PC-3 (cell line): ENCODE results near the gene COL9A3. TPM values are rescaled to one million over a fixed set of nuclear protein-coding genes. Genes with fewer than 3 reads are reported as not detected.
A peak's percentile ranks its signal among the peaks of the same experiment; 100 is the strongest.

ENCODE experiments used
- ATAC-seq: fragments of 200-7000 bp; cut with Tn5 transposase; 2 replicates; pipeline ENCODE4 v1.9.1; 2020; ENCODE audit warnings: mild to moderate bottlenecking, moderate library complexity
- BruUV-seq: library from RNA; stranded (reverse); fragments of 400-500 nt; replicated peaks from 2 replicates; lab custom pipeline; 2021; lab: Mats Ljungman, UMichigan
- CTCF ChIA-PET: fragments of 300-600 bp; sonication (Branson Sonifier 250); formaldehyde crosslinking; loops from one replicate; lab custom pipeline; 2022; ENCODE audit warnings: antibody characterized with exemption; lab: Charles Lee
- POLR2A ChIA-PET: fragments of 300-600 bp; sonication (Branson Sonifier 250); formaldehyde crosslinking; loops from one replicate; lab custom pipeline; 2022; ENCODE audit warnings: antibody characterized with exemption; ENCODE audit not compliant: unreplicated experiment; lab: Charles Lee
- DNase-seq: peaks from one replicate; pipeline ENCODE4 v3.0.0-alpha.2; 2015
- H2AFZ ChIP-seq: fragments of 300-600 bp; sonication (generic); 2 replicates; pipeline ENCODE4 v1.6.0; 2016; ENCODE audit warnings: antibody characterized with exemption, low read length
- H3F3A ChIP-seq: fragments of 300-600 bp; sonication (generic); one replicate; pipeline ENCODE4 v1.6.0; 2017; ENCODE audit warnings: antibody characterized with exemption, low read length, control low read depth, mild to moderate bottlenecking; ENCODE audit not compliant: unreplicated experiment
- H3K27ac ChIP-seq: fragments of 300-600 bp; sonication (generic); 2 replicates; pipeline ENCODE4 v1.5.1; 2016; ENCODE audit warnings: mild to moderate bottlenecking, low read length
- H3K27me3 ChIP-seq: fragments of 300-600 bp; sonication (generic); 2 replicates; pipeline ENCODE4 v1.6.1; 2016; ENCODE audit warnings: low read length, mixed read lengths
- H3K36me3 ChIP-seq: fragments of 300-600 bp; sonication (generic); 2 replicates; pipeline ENCODE4 v1.6.1; 2016; ENCODE audit warnings: low read depth, mixed run types, low read length, mixed read lengths
- H3K4me1 ChIP-seq: fragments of 300-600 bp; sonication (generic); 2 replicates; pipeline ENCODE4 v1.5.1; 2016; ENCODE audit warnings: low read length; ENCODE audit not compliant: insufficient read depth
- H3K4me2 ChIP-seq: fragments of 300-600 bp; sonication (generic); 2 replicates; pipeline ENCODE4 v1.6.0; 2016; ENCODE audit warnings: low read length
- H3K4me3 ChIP-seq: fragments of 300-600 bp; sonication (generic); 2 replicates; pipeline ENCODE4 v1.5.1; 2016; ENCODE audit warnings: mild to moderate bottlenecking, low read length, mixed read lengths
- H3K79me2 ChIP-seq: fragments of 300-600 bp; sonication (generic); 2 replicates; pipeline ENCODE4 v1.6.1; 2017; ENCODE audit warnings: low read length, mixed read lengths
- H3K9ac ChIP-seq: fragments of 300-600 bp; sonication (generic); 2 replicates; pipeline ENCODE4 v1.6.0; 2016; ENCODE audit warnings: mild to moderate bottlenecking, low read length
- H3K9me2 ChIP-seq: fragments of 300-600 bp; sonication (generic); replicated peaks from 2 replicates; pipeline ENCODE4 v1.6.1; 2016; ENCODE audit warnings: mixed run types, low read length, mixed read lengths
- H3K9me3 ChIP-seq: fragments of 300-600 bp; sonication (generic); 2 replicates; pipeline ENCODE4 v1.6.1; 2016; ENCODE audit warnings: low read length, mixed read lengths
- H4K20me1 ChIP-seq: fragments of 300-600 bp; sonication (generic); 2 replicates; pipeline ENCODE4 v1.6.1; 2016; ENCODE audit warnings: low read length, mixed read lengths
- CTCF ChIP-seq: fragments of 300-600 bp; sonication (generic); conservative IDR thresholded peaks from 2 replicates; pipeline ENCODE4 v1.5.1; 2017; ENCODE audit warnings: antibody characterized with exemption, low read depth, mild to moderate bottlenecking, low read length
- EZH2 ChIP-seq: fragments of 300-600 bp; sonication (generic); IDR thresholded peaks from one replicate; pipeline ENCODE4 v1.6.1; 2017; ENCODE audit warnings: antibody characterized with exemption, mild to moderate bottlenecking, low read length; ENCODE audit not compliant: unreplicated experiment
- EZH2phosphoT487 ChIP-seq: fragments of 300-600 bp; sonication (generic); IDR thresholded peaks from 2 replicates; pipeline ENCODE4 v1.6.1; 2018; ENCODE audit warnings: mild to moderate bottlenecking, antibody characterized with exemption, low read length, borderline replicate concordance
- intact Hi-C: fragments of 100-400 bp; cut with micrococcal nuclease; formaldehyde crosslinking; loops from 2 replicates; pipeline ENCODE4 v1.9.0; 2023
- total RNA-seq: library from RNA; depleted of rRNA; stranded (reverse); fragments of >200 nt; gene quantifications from 2 replicates; pipeline ENCODE4 v1.2.3, GENCODE V29; 2014

The COL9A3 gene
- total RNA-seq, 1 experiment from 2014 or later = 14.3 TPM

GRCh38 chr20:62804627-62805154, 12.2 kb upstream of the COL9A3 start, which contains the start of gene OGFR:
OGFR (plus strand) TSS chr20:62804835; CDS start chr20:62804860, 25 bp downstream.
- POLR2A ChIA-PET = interaction anchor here (0.6 kb wide), 1 partner anchor 312 kb away, joined by 4 read pairs; no protein-coding TSS in a partner anchor
- H4K20me1 ChIP-seq = peaks cover 14% of the 10 kb centered on the region
- H2AFZ ChIP-seq = peak within 1 kb of the TSS; percentile 77
- peak within 1 kb of the TSS; percentile 95 for H3K9ac ChIP-seq
- CTCF ChIA-PET = no interaction called here
- BruUV-seq = no TSS peak
- H3K36me3 ChIP-seq = peaks cover 27% of the 10 kb centered on the region
- peak; percentile 23 for ATAC-seq
- H3K4me3 ChIP-seq = peak within 1 kb of the TSS; percentile 96
- DNase-seq = peak; percentile 51
- no peaks in the 10 kb centered on the region for H3K9me2 ChIP-seq
- H3K9me3 ChIP-seq = no peaks in the 10 kb centered on the region
- no peaks in the 10 kb centered on the region for H3F3A ChIP-seq
- peaks cover 32% of the 10 kb centered on the region for H3K79me2 ChIP-seq
- intact Hi-C loops = no loop called here
- H3K27me3 ChIP-seq = no peaks in the 10 kb centered on the region
- no peak for TF ChIP-seq EZH2
- no peak for TF ChIP-seq CTCF
- no peak for TF ChIP-seq EZH2phosphoT487
- peaks cover 20% of the 10 kb centered on the region for H3K4me1 ChIP-seq
- peak within 1 kb of the TSS; percentile 99 for H3K4me2 ChIP-seq
- H3K27ac ChIP-seq = peak within 1 kb of the TSS; percentile 62

- peak; percentile 27 for ATAC-seq
- peak; percentile 20 for DNase-seq
- peak overlapping the region; percentile 61; the same call in 1 of the 2 replicates for H2AFZ ChIP-seq
- peaks cover 25% of the 10 kb centered on the region for H3K36me3 ChIP-seq
- H3K9ac ChIP-seq = peak overlapping the region; percentile 95
- H3K4me2 ChIP-seq = peak overlapping the region; percentile 99
- CTCF ChIA-PET = no interaction called here
- no peaks in the 10 kb centered on the region for H3K9me3 ChIP-seq
- no peaks in the 10 kb centered on the region for H3F3A ChIP-seq
- POLR2A ChIA-PET = interaction anchor here (0.9 kb wide), 1 partner anchor 176 kb away, joined by 3 read pairs; no protein-coding TSS in a partner anchor
- no TSS peak for BruUV-seq
- H3K79me2 ChIP-seq = peaks cover 32% of the 10 kb centered on the region
- no peaks in the 10 kb centered on the region for H3K9me2 ChIP-seq
- intact Hi-C loops = no loop called here
- H4K20me1 ChIP-seq = peaks cover 14% of the 10 kb centered on the region
- no peak for TF ChIP-seq EZH2
- no peak for TF ChIP-seq EZH2phosphoT487
- TF ChIP-seq CTCF = no peak
- no peaks in the 10 kb centered on the region for H3K27me3 ChIP-seq
- peak overlapping the region; percentile 96 for H3K4me3 ChIP-seq
- peak overlapping the region; percentile 62 for H3K27ac ChIP-seq
- peaks cover 20% of the 10 kb centered on the region for H3K4me1 ChIP-seq
Measured at GRCh38 chr20:62805155-62805710, 11.6 kb upstream of the COL9A3 start.
